Brain microvascular endothelial cell (primary cell): Measurements from ENCODE around the gene FBN2.

ENCODE experiments used
- DNase-seq: peaks from one replicate; pipeline ENCODE4 v3.0.0-alpha.2; 2020
- H3K27ac ChIP-seq: fragments of 250-450 bp; sonication (Bioruptor Pico); 2 replicates; pipeline ENCODE4 v1.5.1; 2020; ENCODE audit warnings: mild to moderate bottlenecking, moderate library complexity
- H3K27me3 ChIP-seq: fragments of 250-450 bp; sonication (Bioruptor Pico); replicated peaks from 2 replicates; pipeline ENCODE4 v1.5.1; 2020; ENCODE audit warnings: mild to moderate bottlenecking
- H3K36me3 ChIP-seq: fragments of 250-450 bp; sonication (Bioruptor Pico); replicated peaks from 2 replicates; pipeline ENCODE4 v1.5.1; 2020; ENCODE audit warnings: mild to moderate bottlenecking
- H3K4me3 ChIP-seq: 2 replicates; pipeline ENCODE4 v1.5.1; 2011; ENCODE audit warnings: low read depth, mild to moderate bottlenecking, control low read depth, low read length, moderate library complexity
- in situ Hi-C: cut with HindIII; loops from 2 replicates; pipeline ENCODE4 v1.10.0; 2017; ENCODE audit warnings: low sequenced_read_pairs, low pct_ligation_motif_present
- TF ChIP-seq, protein P1 (sequence below): IDR thresholded peaks from 2 replicates; pipeline ENCODE4 v1.5.1; 2011; ENCODE audit warnings: low read depth, mild to moderate bottlenecking, moderate library complexity, low read length, control low read depth, inconsistent platforms; ENCODE audit errors: missing control alignments

FBN2 gene

DNA sequence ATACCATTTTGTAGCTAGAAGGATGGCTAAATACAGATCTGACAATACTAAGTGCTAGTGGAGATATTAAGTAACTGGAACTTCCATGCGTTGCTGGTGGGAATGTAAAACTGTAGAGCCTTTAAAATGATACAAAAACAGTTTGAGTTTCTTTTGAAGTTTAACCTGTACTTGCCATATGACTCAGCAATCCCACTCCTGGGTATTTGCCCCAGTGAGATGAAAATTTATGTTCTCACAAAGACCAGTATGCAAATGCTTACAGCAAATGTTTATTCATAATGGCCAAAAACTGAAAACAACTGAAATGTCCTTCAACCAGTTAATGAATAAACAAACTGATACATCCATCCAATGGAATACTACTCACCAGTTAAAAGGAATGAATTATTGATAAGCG is 317.2 kb downstream of the FBN2 start:
- in situ Hi-C loops, result loop anchor here (25.0 kb wide), 1 partner anchor 616 kb away; no protein-coding TSS in a partner anchor
- H3K36me3 ChIP-seq, result no peaks in the 10 kb centered on the region
- H3K27ac ChIP-seq, result no peak overlapping the region
- no peak overlapping the region for H3K4me3 ChIP-seq
- DNase-seq, result no peak
- no peaks in the 10 kb centered on the region for H3K27me3 ChIP-seq
- TF ChIP-seq, protein P1, sequence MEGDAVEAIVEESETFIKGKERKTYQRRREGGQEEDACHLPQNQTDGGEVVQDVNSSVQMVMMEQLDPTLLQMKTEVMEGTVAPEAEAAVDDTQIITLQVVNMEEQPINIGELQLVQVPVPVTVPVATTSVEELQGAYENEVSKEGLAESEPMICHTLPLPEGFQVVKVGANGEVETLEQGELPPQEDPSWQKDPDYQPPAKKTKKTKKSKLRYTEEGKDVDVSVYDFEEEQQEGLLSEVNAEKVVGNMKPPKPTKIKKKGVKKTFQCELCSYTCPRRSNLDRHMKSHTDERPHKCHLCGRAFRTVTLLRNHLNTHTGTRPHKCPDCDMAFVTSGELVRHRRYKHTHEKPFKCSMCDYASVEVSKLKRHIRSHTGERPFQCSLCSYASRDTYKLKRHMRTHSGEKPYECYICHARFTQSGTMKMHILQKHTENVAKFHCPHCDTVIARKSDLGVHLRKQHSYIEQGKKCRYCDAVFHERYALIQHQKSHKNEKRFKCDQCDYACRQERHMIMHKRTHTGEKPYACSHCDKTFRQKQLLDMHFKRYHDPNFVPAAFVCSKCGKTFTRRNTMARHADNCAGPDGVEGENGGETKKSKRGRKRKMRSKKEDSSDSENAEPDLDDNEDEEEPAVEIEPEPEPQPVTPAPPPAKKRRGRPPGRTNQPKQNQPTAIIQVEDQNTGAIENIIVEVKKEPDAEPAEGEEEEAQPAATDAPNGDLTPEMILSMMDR, result no peak

GRCh38 chr5:128216860-128217531 is 321.0 kb downstream of the FBN2 start:
- Histone ChIP-seq H3K4me3 (no peak overlapping the region), H3K36me3 (no peaks in the 10 kb centered on the region), H3K27me3 (no peaks in the 10 kb centered on the region), H3K27ac (no peak overlapping the region)
- TF ChIP-seq, protein P1, result no peak
- DNase-seq, result peak; percentile 51
- in situ Hi-C loops, result loop anchor here (25.0 kb wide), 1 partner anchor 620 kb away; no protein-coding TSS in a partner anchor

DNA sequence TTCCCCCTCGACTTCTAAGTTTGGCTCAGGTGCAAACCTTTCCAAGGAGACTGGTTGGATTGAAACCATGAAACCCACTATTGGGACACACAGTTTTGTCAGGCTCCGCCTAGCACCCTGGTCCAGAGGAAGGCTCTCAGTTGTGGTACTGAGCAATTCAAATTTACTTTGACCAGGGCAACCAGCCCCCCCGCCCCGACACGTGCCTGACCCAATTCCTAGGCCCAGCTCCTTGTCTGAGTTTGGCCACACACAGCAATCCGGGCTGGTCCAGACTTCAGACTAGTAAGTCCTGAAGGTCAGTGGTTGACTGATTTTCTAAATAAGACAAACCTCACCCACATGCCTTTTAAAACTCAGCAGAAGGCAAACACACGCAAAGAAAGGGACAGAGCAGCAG is 321.8 kb downstream of the FBN2 start:
- Histone ChIP-seq H3K4me3 (no peak overlapping the region), H3K27ac (no peak overlapping the region), H3K36me3 (no peaks in the 10 kb centered on the region), H3K27me3 (no peaks in the 10 kb centered on the region)
- no peak for DNase-seq
- in situ Hi-C loops, result loop anchor here (25.0 kb wide), 1 partner anchor 621 kb away; no protein-coding TSS in a partner anchor
- TF ChIP-seq, protein P1, result no peak

- H3K36me3 ChIP-seq, result no peaks in the 10 kb centered on the region
- no peak overlapping the region for H3K4me3 ChIP-seq
- DNase-seq, result no peak
- in situ Hi-C loops, result loop anchor here (25.0 kb wide), 1 partner anchor 623 kb away; no protein-coding TSS in a partner anchor
- TF ChIP-seq, protein P1, result no peak
- H3K27me3 ChIP-seq, result no peaks in the 10 kb centered on the region
- H3K27ac ChIP-seq, result no peak overlapping the region
These were observed 324.2 kb downstream of the FBN2 start for GRCh38 chr5:128213833-128214232.

DNA sequence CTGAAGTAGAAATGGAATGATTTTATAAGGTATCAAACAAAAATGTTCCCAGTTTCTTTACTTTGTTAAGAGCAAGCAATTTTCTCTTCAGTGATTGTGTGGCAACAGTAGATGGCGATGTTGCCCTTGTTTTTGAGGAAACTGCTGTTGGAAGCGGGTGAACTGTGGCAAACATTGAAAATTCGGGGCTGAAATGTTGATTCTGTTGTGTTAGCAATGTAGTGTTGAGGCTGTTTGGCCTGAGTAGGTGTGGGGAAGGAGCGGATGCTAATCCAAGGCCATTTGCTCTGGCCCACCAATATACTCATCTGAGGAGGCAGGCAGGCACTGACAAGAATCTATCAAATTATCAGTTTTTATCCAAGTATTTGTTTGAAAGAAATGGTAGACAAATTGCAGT is 324.7 kb downstream of the FBN2 start:
- in situ Hi-C loops, result loop anchor here (25.0 kb wide), 1 partner anchor 624 kb away; no protein-coding TSS in a partner anchor
- Histone ChIP-seq H3K36me3 (no peaks in the 10 kb centered on the region), H3K4me3 (no peak overlapping the region), H3K27me3 (no peaks in the 10 kb centered on the region), H3K27ac (no peak overlapping the region)
- DNase-seq, result peak; percentile 65
- TF ChIP-seq, protein P1, result peak; percentile 78
